NOMO-1 (cell line): ENCODE results near the gene KIF18B.

Source experiments
- DNase-seq, 2 experiments: peaks; one replicate each; lab custom pipeline; 2025; ENCODE audit not compliant: unreplicated experiment in 2 of 2; lab: John Stamatoyannopoulos, UW

The KIF18B gene

DNA sequence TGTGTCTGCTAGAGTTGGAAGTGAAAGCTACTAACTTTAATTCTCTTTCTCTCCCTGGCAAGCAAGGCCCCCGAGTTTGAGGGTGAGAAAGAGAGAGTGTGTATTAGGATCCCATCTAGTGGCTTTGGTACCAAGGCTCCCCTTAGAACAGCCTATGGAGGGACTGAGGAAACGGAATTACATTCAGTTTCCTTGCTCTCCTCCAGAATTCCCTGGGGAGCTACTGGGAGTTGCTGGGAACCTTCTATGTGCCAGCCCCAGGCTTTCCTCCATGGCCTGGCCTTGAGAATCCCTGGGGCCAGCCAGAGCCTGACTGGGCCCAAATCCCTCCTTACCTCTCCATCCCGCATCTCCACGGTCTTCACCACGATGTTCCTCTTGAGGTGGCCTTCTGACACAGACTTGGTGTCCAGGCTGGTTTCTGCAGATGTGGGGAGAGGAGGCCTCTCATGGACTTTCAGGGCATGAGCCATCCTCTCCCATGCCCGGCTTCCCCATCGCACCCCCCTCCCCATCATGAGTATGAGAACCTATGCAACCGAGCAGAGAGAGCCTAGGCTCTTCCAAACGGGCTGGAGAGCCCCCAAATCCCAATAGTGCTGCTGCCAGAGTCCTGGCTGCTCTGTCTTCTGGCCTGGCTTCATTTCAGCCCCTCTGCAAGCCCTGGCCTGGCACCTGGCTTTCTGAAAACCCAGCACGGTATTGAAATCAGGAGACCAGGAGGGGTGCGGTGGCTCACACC, 39.7 kb downstream of the KIF18B start:
- DNase-seq: no peak

DNA sequence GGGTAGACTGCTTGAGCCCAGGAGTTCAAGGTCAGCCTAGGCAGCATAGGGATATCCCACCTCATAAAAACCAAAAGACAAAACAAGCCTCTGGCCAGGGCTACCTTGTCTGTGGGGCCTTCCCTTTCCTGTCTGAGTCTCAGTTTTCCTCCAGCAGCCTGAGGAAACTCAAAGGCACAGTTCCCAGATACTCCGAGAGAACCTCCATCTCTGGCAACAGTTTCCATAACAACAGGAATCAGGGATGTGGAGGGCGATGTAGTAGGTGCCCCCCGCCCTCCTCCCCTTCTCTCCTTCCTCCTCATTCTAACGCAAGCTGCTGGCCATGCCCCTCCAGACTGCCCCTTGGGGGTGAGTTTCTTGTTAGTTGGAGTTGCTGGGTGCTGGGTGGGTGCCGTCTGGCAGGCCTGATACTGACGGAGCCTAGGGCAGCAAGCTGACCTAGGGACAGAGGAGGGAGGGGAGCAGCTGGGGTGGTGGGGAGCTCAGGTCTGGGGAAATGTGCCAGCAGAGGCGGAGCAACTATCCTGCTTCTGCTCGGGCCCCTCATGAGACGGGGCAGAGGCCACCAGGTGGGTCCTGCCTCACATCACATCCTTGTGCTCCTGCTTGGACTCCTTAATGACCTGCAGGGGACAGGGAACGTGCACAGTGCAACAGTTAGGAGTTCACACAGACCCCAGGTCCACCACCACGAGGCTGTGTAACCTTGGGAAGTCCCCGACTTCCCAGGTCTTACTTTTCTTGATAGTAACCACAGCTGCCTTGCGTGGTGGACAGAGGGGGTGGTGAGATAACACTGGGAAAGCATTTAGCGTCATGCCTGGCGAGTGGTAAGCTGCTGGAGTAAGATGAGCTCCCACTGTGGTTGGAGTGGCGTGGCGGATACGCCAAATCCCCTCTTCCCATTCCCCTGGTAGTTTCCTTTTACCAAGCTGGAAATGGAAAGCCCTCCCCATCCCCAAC, 40.5 kb downstream of the KIF18B start:
- no peak for DNase-seq

DNA sequence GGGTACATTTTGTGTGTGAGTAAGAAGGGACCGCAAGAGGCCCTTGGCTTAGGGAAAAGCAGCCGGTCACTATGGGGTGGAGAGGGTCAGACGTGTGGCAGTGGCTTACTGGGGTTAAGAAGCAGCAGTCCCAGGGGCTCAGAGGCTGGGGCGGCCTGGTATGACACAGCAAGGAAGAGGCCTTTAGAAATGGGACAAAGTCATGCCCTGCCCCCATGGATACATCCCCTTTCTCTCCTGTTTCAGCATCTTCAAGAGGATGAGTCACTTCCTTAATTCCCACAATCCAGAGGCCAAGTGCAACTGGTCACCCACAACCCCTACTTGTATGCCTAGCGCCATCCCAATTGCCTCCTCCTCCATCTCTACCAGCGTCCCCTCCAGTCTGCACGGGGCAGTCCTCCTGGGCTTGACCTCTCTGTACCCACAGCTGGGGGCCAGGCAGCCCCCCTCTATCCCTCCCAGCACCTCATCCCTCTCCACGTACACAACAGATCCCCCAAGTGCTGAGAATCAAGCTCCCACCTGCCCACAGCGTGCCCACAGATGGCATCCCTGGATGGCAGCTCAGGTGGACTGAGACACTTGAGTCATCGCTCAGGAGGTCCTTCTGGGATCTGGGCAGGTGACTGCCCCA, 41.4 kb downstream of the KIF18B start:
- DNase-seq: no peak

DNA sequence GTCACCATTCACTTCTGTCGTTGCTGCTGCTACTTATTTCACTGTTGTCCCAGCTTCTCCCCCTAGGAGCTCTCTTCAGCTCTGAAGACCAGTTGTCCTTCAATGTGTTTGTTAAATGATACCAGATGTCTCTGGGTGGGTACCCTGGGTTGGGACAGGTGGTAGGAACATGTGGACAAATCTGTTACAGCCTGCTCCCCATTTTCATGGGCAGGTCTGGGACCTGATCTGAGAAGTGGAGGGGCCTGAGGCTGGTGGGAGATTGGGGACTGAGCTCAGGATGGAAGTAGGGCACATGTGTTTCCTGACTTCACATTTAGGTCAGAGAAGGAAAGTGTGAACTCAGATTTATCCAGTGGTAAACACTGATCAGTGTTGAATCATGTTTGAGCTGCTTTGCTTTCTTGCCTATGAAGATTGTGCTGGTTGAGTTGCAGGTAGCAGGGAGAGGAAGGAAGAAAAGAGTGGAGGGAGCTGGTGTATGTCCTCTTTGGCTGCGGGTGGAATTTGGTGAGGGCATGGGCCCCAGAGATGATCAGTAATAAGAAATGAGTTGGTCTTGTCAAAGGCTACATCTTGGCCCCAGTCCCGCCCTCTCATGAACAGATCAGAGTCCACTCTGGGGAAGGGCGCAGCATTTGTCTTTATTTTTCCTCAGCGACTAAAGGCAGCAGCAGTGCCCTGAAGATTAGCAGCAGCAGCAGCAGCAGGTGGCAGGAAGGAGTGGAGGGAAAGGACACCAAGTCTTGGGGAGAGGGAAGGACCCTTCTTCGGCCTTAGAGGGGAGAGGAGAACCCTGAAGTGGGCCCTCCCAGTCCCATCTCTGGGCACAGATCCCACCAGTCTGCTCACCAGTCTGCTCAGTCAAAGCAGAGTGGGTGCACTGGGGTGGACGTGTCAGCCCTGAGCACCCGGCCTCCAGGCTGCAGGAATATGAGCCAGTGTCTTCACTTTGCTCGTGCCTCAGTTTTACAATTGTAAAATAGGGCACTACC, 42.3 kb downstream of the KIF18B start:
- no peak for DNase-seq

DNA sequence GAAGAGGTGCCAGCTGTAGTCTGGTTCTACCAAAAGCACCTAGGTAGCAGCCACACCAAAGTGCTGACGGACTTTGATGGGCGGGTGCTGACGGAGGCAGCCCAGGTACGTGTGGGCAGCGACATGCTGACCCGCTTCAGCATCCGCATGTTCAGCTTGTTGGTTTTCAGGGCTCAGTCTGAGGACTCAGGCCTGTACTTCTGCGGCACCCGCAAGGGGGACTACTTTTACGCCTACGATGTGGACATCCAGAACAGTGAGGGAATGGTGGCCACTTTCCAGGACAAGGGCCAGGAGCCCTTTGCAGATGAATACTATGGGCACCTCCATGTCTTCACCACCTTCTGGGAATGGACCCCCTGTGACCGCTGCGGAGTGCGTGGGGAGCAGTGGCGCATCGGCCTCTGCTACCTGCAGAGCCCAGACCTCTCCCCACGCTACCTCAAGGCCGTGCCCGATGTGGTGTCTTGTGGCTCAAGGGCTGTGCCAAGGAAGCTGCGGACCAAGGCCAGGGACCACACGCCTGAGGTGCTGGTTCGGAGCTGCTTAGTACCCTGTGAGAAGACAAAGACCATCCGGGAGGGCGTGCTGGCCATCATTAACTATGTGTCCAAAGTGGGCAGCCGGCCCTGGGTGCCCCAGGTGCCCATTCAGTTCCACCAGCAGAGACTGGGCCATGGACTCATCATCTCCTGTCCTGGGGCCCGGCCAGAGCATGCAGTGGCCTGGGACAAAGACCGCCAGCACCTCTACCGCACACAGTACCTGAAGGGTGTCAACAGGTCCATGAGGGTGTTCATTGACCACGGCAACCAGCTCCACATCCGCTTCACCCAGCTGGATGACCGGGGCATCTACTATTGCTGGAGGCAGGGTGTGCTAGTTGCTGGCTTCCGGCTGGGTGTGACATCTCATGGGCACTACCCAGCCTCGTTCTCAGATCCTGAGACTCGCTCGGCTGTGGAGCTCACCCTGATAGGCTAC, 43.3 kb downstream of the KIF18B start:
- no peak for DNase-seq

DNA sequence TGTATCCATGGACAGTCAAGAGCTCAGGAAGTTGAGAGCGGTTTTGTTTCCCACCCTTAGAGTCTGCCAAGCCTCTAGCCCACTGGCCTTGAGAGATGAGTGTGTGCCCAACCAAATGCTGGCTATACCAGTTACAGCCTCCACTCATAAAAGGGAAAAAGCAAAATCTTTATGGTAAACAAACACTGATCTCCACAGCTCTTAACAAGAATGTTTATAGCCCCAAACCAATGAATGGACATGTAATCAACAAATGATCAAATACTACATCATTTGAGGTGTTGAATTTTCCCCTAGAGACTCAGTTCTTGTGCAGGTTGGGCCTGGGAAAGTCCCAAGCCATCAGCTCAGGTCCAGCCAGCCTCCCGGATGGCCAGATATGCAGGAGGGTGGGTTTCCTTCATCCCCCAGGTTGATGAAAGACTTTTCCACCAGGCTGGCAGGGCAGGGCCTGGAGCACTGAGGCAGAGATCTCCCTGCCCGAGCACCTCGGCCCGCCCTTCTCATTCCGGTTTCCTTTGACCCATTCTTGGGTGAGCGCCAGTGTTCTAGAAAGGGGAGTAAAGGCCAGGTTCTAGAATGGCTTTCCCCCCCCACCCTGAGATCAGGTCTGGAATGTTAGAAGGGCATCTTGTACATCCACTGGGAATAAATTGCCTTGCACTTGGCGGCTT, 44.4 kb downstream of the KIF18B start:
- no peak for DNase-seq

DNA sequence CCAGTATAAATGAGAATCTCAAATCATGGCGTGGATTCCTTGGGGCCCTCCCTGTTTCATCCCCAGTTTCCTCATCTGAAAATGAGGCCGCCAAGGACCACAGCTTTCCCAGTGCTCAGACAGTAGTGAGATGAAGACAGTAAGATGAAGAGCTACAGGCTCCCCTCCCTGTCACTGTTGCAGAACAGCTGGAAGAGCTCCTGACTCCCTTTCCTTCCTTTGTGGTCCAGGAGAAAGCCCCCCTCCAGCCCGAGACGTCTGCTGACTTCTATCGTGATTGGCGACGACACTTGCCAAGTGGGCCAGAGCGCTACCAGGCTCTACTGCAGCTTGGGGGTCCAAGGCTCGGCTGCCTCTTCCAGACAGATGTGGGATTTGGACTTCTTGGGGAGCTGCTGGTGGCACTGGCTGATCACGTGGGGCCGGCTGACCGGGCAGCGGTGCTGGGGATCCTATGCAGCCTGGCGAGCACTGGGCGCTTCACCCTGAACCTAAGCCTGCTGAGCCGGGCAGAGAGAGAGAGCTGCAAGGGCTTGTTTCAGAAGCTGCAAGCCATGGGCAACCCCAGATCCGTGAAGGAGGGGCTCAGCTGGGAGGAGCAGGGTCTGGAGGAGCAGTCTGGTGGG, 45.3 kb downstream of the KIF18B start:
- DNase-seq: no peak

DNA sequence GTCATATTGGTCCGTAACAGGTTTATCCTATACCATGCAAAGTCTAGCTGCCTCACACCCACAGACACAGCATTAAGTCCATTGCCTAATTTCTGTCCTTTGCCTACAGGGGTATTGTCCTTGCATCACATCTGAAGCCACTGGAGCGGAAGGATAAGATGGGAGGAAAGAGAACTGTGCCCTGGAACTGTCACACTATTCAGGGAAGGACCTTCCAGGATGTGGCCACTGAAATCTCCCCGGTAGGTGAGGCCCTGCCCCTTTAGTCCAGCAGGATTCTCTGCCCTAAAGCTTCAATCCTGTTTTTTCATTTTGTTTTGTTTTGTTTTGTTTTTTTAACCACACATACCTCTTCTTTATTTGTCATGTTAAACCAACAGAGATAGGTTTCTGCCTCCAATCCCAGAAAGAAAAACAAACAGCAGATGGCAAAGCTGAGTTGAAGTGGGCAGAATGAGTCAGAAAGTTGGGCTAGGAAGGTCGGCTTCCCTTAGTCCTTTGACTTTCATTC, 46.1 kb downstream of the KIF18B start:
- peak; percentile 23 to 26 for DNase-seq

DNA sequence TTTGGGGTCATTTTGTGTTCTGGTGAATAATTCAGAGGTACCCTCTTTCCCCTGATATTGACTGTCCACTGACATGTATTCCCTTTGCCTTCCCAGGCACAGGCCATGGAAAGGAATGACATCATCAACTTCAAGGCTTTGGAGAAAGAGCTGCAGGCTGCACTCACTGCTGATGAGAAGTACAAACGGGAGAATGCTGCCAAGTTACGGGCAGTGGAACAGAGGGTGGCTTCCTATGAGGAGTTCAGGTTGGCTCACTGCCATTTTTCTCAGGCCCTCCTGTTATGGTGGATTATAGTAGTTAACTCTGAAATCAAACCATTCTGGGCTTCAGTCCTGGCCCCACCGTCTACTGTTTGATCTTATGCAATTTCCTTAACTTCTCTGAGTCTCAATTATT, 46.7 kb downstream of the KIF18B start:
- DNase-seq: no peak

DNA sequence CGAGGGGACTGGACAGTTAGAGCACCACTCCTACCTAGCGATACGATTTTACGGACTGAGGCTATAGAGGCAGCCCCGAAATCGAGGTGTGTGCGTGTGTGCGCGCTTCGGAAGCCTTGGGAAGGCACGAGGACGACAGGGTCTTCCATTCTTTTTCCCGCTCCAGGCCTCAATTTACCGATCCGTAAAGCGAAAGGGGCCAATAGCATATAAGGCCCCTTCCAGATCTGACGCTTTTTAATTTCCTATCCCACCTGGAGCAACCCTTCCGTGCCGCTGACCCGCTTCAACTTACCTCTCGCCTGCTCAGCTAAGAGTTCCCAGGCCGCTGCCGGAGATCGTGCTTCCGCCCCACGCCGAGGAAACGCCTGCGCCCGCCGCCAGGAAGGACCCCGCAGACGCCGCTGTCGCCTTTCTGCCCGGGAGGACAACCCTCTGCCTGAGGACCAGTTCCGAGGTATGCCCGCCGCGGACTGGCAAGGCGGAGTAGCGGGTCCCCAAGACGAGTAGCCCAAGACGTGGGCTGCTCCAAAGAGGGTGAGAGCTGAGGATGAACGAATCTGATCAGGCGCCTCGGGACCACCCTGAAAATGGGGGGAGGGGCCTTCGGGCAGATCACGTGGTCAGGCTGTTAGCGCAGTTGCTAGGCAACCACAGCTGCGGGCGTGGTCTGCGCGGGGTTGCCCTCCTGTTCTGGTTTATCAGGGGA, 48.3 kb downstream of the KIF18B start, which contains the start of gene EFTUD2:
Gene EFTUD2, minus strand, starts transcription at position 372 of the 709 bp plus-strand sequence. CDS start 4,924 bp downstream, outside the sequence.
- DNase-seq: peak; percentile 89 to 91

DNA sequence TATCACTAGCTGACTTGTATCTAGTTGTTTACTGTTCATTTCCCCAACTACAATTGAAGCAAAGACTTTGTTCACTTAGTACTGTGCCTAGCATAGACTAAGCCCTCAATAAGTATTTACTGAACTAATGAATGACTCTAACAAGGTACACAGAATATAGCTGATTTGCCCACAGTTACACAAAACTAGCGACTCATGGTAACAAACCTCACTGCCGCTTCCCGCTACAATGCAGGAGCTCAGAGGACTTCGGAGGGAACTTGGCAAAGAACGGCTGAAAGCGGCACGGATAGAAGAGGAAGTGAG, 48.9 kb downstream of the KIF18B start:
- peak; percentile 73 to 88 for DNase-seq

DNA sequence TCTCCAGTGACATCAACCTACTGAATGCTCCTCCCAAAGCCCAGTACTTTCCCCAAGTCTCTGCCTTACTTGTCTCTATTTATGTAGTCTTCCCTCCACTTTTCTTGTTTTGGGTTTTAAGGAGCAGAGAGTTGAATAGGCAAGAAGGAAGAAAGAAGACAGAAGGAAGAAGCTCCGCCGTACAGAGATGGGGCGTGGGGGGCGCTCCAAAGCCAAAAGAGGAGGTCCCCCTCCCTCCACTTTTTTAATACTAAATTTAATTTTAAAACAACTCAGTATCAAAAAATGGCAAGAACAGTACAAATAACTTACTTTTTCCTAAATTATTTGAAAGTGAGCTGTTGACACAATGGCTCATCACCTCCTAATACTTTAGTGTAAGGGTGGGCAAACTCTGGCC, 52.9 kb downstream of the KIF18B start:
- no peak for DNase-seq

DNA sequence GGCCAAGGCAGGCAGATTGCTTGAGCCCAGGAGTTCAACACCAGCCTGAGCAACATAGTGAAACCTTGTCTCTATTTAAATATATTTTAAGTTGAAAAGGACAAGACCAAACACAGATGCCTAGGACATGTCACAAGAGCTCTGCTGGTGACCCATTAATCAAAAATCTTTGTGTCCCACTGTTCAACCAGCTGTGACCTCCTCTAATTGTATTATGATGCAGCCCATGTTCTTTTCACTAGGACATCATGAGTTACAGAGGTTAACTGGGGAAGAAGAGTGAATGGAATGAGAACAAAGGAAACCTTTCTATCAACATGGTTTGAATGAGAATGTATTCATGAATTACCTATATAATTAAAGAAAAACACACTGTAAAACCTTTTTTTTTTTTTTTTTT, 55.3 kb downstream of the KIF18B start:
- no peak for DNase-seq

DNA sequence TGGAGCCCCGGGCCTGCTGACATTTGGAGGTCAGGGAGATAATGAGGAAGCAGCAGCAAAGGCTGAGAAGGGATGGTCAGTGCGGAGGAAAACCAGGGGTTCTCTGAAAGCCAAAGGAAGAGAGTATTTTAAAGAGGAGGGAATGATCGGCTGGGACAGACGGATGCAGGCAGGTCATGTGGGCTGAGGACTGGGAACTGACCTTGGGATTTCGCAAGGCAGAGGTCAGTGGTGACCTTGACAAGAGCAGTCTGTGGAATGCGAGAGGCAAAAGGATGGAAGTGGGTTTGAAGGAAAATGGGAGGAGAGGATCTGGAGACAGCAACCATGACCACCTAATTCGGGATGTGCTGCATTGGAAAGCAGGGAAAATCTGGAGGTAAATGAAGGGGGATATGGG, 58.6 kb downstream of the KIF18B start:
- no peak for DNase-seq

DNA sequence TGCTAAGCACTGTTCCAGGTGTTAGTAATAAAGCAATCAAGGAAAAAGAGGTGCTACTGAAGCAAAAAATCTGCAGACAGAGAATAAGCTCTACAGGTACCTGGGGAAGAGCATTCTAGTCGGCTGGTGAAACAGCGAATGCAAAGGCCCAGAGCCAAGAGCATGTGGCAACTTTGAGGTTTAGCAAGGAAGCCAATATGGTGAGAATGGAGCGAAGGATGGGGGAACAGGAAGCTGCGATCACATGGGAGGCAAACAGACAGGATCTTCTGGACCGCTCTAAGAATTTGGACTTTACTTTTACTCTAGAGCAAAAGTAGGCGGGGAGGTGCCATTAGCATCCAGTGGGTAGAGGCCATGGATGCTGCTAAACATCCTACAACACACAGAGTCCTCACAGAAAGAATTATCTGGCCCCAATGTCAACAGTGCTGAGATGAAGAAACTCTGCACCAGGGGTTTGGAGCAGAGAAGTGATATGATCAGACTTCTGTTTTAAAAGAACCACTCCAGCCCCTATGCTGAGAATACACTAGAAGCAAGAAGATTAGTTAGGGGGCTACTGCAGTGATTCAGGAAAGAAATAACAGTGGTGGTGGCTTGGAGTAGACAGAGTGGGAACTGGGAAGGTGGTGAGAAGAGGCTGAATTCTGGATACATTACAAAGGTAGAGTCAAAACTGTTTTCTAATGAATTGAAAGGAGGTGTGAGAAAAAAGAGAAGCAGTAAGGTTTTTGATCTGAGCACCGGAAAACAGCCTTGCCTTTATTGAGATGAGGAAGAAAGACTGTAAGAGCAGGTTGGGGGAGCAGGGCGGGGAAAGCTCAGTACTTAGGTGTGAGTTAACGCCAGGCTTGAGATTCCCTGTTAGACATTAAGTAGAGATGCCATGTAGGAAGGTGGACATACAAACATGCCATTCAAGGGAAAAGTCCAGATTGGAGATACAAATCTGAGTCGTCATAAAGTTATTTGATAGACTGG, 59.3 kb downstream of the KIF18B start:
- DNase-seq: peak; percentile 41 to 52

DNA sequence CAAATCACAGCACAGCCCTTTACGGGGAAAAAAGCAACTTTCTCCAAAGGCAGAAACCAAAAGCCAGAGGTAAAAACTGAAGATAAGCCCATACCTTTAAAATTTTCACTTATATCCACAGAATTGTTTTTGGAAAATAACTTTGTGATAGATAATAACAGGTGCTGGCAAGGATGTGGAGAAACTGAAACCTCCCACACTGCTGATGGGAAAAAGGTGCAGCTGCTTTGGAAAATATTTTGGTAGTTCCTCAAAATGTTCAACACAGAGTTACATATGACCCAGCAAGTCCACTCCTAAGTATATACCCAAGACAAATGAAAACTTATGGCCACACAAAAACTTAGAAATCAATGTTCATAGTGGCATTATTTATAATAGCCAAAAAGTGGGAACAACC, 60.6 kb downstream of the KIF18B start:
- DNase-seq: no peak
